Spleen (tissue), 7 donors: Measurements from ENCODE around the gene GRIN2D.

Experiments
- POLR2A ChIP-seq, 3 donors: fragments of 450-650 bp; IDR thresholded peaks; one replicate each; pipeline ENCODE4 v1.5.1; 2017; ENCODE audit warnings: antibody characterized with exemption in 3 of 3, mild to moderate bottlenecking in 1 of 3
- POLR2AphosphoS5 ChIP-seq, 3 donors: sonication (generic); formaldehyde crosslinking; IDR thresholded peaks; one replicate each; pipeline ENCODE4 v1.5.1; 2017; ENCODE audit warnings: antibody characterized with exemption in 3 of 3
- TF ChIP-seq, protein P1 (sequence below), 11 experiments: fragments of 200-600 bp in 7 of 11; fragments of 450-650 bp in 4 of 11; sonication (generic) in 4 of 11; IDR thresholded peaks in 8 of 11; conservative IDR thresholded peaks in 3 of 11; 1 replicate in 7 of 11; 2 replicates in 4 of 11; pipeline versions ENCODE4 v1.4.0 to v1.8.0; 2016 to 2021; ENCODE audit warnings: antibody characterized with exemption in 11 of 11, inconsistent platforms in 4 of 11, mild to moderate bottlenecking in 1 of 11
- donor health status: DM: no; HTN: no; CAD: no; lungs with moderate emphysema.
- donor health status: DM: no; HTN: no; CAD: no.
- donor health status: DM: no; HTN: no; CAD: no.

GRCh38 chr19:48365602-48366001 is 27.9 kb upstream of the GRIN2D start:
- TF ChIP-seq, protein P1, sequence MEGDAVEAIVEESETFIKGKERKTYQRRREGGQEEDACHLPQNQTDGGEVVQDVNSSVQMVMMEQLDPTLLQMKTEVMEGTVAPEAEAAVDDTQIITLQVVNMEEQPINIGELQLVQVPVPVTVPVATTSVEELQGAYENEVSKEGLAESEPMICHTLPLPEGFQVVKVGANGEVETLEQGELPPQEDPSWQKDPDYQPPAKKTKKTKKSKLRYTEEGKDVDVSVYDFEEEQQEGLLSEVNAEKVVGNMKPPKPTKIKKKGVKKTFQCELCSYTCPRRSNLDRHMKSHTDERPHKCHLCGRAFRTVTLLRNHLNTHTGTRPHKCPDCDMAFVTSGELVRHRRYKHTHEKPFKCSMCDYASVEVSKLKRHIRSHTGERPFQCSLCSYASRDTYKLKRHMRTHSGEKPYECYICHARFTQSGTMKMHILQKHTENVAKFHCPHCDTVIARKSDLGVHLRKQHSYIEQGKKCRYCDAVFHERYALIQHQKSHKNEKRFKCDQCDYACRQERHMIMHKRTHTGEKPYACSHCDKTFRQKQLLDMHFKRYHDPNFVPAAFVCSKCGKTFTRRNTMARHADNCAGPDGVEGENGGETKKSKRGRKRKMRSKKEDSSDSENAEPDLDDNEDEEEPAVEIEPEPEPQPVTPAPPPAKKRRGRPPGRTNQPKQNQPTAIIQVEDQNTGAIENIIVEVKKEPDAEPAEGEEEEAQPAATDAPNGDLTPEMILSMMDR (IDR thresholded peaks at IDR 0.05 in 8 of 11, conservative IDR thresholded peaks at IDR 0.05 in 3 of 11), result no peak
- no peak for TF ChIP-seq POLR2A (IDR thresholded peaks at IDR 0.05)
- no peak for TF ChIP-seq POLR2AphosphoS5 (IDR thresholded peaks at IDR 0.05)
